Measurements from ENCODE around the gene INKA2. TPM values are rescaled to one million over a fixed set of nuclear protein-coding genes. Genes with fewer than 3 reads are reported as not detected.

Gene INKA2
- total RNA-seq, 1 experiment from 2014 or later, result 0.62 TPM

- BruUV-seq (replicated peaks), result no TSS peak
- H3K27ac ChIP-seq (ENCODE audit: low read depth, low read length, poor library complexity, severe bottlenecking), result no peak overlapping the region
- H3K27me3 ChIP-seq (replicated peaks; ENCODE audit: insufficient read depth, low read depth, low read length, poor library complexity), result no peaks in the 10 kb centered on the region
- H3K4me3 ChIP-seq (ENCODE audit: low read depth, low read length, poor library complexity, severe bottlenecking), result no peak overlapping the region
- CTCF ChIA-PET, result interaction anchor here (0.9 kb wide), 1 partner anchor 12 kb away, joined by 3 read pairs; the partner anchor contains the start of gene INKA2
- peaks cover 7% of the 10 kb centered on the region for H3K4me1 ChIP-seq (ENCODE audit: insufficient read depth, low read length, poor library complexity, severe bottlenecking)
- H3K36me3 ChIP-seq (ENCODE audit: insufficient read depth, low read length, poor library complexity, severe bottlenecking), result no peaks in the 10 kb centered on the region
- intact Hi-C loops (cut with micrococcal nuclease; ENCODE audit: unreplicated experiment), result no loop called here
- no peaks in the 10 kb centered on the region for H3K9me3 ChIP-seq (ENCODE audit: low read depth, low read length, poor library complexity, severe bottlenecking)
- TF ChIP-seq EZH2 (IDR thresholded peaks at IDR 0.05; ENCODE audit: borderline replicate concordance, low read depth, low read length, poor library complexity, severe bottlenecking), result no peak
- TF ChIP-seq, protein P1, sequence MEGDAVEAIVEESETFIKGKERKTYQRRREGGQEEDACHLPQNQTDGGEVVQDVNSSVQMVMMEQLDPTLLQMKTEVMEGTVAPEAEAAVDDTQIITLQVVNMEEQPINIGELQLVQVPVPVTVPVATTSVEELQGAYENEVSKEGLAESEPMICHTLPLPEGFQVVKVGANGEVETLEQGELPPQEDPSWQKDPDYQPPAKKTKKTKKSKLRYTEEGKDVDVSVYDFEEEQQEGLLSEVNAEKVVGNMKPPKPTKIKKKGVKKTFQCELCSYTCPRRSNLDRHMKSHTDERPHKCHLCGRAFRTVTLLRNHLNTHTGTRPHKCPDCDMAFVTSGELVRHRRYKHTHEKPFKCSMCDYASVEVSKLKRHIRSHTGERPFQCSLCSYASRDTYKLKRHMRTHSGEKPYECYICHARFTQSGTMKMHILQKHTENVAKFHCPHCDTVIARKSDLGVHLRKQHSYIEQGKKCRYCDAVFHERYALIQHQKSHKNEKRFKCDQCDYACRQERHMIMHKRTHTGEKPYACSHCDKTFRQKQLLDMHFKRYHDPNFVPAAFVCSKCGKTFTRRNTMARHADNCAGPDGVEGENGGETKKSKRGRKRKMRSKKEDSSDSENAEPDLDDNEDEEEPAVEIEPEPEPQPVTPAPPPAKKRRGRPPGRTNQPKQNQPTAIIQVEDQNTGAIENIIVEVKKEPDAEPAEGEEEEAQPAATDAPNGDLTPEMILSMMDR (conservative IDR thresholded peaks at IDR 0.05; ENCODE audit: low read depth, low read length), result no peak
- POLR2A ChIA-PET (ENCODE audit: low non-redundant PET), result no interaction called here
- no peak for DNase-seq (ENCODE audit: low spot score)
Measured at GRCh38 chr1:111750856-111751255, 11.7 kb upstream of the INKA2 start.

- peaks cover 3% of the 10 kb centered on the region for H3K4me1 ChIP-seq (ENCODE audit: insufficient read depth, low read length, poor library complexity, severe bottlenecking)
- DNase-seq (ENCODE audit: low spot score), result no peak
- H3K4me3 ChIP-seq (ENCODE audit: low read depth, low read length, poor library complexity, severe bottlenecking), result no peak overlapping the region
- BruUV-seq (replicated peaks), result no TSS peak
- TF ChIP-seq EZH2 (IDR thresholded peaks at IDR 0.05; ENCODE audit: borderline replicate concordance, low read depth, low read length, poor library complexity, severe bottlenecking), result no peak
- TF ChIP-seq, protein P1 (conservative IDR thresholded peaks at IDR 0.05; ENCODE audit: low read depth, low read length), result no peak
- no peaks in the 10 kb centered on the region for H3K27me3 ChIP-seq (replicated peaks; ENCODE audit: insufficient read depth, low read depth, low read length, poor library complexity)
- H3K36me3 ChIP-seq (ENCODE audit: insufficient read depth, low read length, poor library complexity, severe bottlenecking), result no peaks in the 10 kb centered on the region
- H3K9me3 ChIP-seq (ENCODE audit: low read depth, low read length, poor library complexity, severe bottlenecking), result no peaks in the 10 kb centered on the region
- no peak overlapping the region for H3K27ac ChIP-seq (ENCODE audit: low read depth, low read length, poor library complexity, severe bottlenecking)
- intact Hi-C loops (cut with micrococcal nuclease; ENCODE audit: unreplicated experiment), result no loop called here
- CTCF ChIA-PET, result no interaction called here
- POLR2A ChIA-PET (ENCODE audit: low non-redundant PET), result no interaction called here
Measured at GRCh38 chr1:111749628-111750027, 10.4 kb upstream of the INKA2 start.

DNA sequence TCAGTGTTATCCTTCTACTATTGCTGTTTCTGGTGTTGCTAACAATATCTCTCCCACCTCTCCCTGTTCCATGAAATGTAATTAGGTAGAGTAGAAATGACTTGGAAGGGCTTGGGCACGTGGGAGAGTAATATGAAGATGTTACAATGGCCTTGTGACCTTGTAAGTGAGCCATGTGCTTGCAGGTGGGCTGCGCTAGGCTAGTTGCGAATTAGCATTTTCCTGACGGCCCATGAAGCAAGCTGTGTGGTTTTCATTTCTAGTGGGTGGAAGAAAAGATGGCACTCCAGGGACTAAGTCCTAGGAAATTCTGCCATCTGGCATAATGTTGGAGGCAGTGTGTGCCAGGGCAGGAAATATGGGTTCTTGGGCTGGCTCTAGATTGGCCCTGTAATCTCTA is 8.8 kb upstream of the INKA2 start:
- H3K27ac ChIP-seq (ENCODE audit: low read depth, low read length, poor library complexity, severe bottlenecking), result no peak overlapping the region
- intact Hi-C loops (cut with micrococcal nuclease; ENCODE audit: unreplicated experiment), result loop anchor here (1.0 to 2.0 kb wide), 2 partner anchors 33 to 240 kb away; no protein-coding TSS in a partner anchor
- H3K27me3 ChIP-seq (replicated peaks; ENCODE audit: insufficient read depth, low read depth, low read length, poor library complexity), result peaks cover 6% of the 10 kb centered on the region
- H3K4me3 ChIP-seq (ENCODE audit: low read depth, low read length, poor library complexity, severe bottlenecking), result no peak overlapping the region
- H3K36me3 ChIP-seq (ENCODE audit: insufficient read depth, low read length, poor library complexity, severe bottlenecking), result no peaks in the 10 kb centered on the region
- POLR2A ChIA-PET (ENCODE audit: low non-redundant PET), result no interaction called here
- no TSS peak for BruUV-seq (replicated peaks)
- CTCF ChIA-PET, result interaction anchor here (1.0 to 1.8 kb wide), 4 partner anchors 9 to 240 kb away, joined by 3 to 18 read pairs (median 8); partner anchors contain the start of gene INKA2
- DNase-seq (ENCODE audit: low spot score), result no peak
- TF ChIP-seq EZH2 (IDR thresholded peaks at IDR 0.05; ENCODE audit: borderline replicate concordance, low read depth, low read length, poor library complexity, severe bottlenecking), result no peak
- TF ChIP-seq, protein P1 (conservative IDR thresholded peaks at IDR 0.05; ENCODE audit: low read depth, low read length), result no peak
- H3K9me3 ChIP-seq (ENCODE audit: low read depth, low read length, poor library complexity, severe bottlenecking), result no peaks in the 10 kb centered on the region
- H3K4me1 ChIP-seq (ENCODE audit: insufficient read depth, low read length, poor library complexity, severe bottlenecking), result no peaks in the 10 kb centered on the region

Data from A673 (cell line).